Stimulated activated CD8-positive, alpha-beta memory T cell treated with anti-CD3 and anti-CD28 coated beads, Interleukin-2, amount 100 ng/mL, for 48 hours (primary cell): Measurements from ENCODE around the gene IGFL1.
A peak's percentile ranks its signal among the peaks of the same experiment; 100 is the strongest.
"Not testable (repeated sequence)": the region's sequence is repeated elsewhere in the genome, so short reads cannot be mapped to it uniquely, and the experiment has no call there.

ENCODE experiments used
- DNase-seq, 2 donors: peaks; one replicate each; pipeline ENCODE4 v3.0.0-alpha.2; 2020; ENCODE audit warnings: low read depth in 2 of 2

IGFL1 gene

DNA sequence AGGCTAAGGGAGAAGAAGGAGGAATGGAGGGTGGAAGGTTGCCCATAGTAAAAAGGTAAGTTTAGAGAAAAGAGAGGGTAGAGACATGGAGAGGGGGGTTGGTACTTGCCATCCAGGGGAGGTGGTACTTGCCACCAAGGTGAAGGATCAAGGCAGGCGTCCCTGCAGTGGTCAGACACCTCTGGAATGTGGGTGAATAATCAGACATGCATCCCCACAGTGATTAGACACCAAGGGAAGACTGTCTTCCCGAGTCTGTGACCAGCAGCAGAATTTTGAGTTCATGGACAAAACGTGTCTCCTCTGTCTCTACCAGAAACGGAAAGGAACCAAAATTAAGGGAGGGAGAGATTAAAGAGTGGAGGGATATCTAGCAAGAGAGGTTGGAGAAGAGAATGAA, 27.1 kb upstream of the IGFL1 start:
- DNase-seq, result no peak

DNA sequence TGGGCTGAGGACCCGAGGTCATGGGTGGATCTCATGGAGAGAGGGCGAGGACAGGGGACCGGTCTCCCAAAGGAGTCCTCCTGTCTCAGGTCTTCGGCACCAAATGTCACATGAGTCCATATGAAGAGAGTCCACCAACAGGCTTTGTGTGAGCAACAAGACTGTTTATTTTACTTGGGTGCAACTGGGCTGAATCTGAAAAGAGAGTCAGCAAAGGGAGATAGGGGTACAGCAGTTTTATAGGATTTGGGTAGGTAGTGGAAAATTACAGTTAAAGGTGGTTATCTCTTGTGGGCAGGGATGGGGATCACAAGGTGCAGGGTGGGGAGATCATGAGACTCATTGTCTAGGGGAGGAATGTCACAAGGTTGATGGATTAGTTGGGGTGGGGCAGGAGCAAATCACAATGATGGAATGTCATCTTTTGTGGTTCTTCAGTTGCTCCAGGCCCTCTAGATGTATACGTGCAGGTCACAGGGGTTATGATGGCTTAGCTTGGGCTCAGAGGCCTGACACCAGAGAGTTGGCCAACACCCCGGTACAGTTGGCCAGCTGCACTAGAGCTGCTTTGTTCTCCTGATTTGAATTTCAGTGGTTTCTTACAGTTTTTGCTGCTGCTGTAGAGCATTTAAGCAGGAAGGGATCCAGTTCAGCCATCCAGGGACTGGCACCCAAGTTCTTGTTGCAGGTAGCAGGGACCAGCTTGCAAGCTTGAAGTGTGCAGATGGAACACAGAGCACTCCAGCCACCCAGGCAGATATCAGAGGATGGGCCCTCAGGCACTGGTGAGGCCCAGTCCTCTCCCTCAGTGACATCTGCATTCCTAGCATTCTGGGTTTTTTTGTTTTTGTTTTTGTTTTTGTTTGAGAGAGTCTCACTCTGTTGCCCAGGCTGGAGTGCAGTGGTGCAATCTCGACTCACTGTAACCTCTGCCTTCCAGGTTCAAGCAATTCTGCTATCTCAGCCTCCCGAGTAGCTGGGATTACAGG, 26.4 kb upstream of the IGFL1 start:
- DNase-seq, result no peak

DNA sequence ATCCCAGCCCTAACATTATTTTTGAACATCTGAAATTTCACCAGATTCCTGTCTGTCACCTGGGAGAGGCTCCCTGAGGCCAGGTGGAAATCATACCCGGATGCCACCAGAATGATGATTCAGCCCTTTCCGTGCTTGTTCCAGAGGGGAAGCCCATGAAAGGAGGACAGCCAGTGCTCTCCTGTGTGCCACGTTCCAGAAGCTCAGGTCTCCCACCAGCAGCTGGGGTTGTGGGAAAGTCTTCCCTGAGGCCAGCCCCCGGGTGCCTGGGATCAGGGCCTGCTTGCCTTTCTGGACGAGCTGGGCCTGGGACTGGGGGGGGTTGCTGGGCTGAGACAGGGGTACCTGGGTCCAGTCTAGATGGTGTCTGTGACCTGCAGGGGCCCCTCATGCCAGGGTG, 25.5 kb upstream of the IGFL1 start:
- no peak for DNase-seq

DNA sequence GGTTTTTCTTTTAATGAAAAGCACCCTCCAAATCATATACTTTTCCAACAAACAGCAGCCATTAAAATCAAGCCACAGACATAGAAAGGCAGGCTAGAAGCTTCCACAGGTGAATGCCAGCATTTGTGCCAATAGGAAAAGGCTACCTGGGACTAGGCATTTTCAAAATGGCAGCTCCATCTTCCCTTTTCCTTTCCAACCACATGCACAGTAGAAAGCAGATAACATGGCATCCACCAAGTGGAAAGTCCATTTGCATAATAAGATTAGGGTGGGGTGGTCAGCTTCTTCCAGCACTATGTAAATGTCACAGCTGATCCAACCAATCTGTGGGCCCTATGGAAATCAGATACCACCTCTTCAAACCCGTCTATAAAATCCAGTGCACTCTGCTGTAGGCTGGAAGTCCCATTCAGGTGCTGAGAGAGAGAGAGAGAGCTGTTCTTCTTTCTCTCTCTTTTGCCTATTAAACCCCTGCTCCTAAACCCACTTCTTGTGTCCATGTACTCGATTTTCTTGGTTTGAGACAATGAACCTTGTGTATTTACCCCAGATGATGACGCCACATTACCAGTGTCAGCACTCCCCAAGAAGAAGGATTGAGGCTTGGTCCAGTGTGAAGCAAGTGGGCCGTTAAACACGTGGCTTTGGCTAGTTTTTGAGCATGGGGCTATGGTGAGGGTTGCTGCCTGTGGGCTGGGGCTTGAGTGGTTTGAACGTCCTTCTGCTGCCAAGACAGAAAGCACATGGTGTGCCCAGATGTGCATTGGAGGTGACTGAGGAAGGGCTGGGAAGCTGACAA, 24.2 kb upstream of the IGFL1 start:
- no peak for DNase-seq

DNA sequence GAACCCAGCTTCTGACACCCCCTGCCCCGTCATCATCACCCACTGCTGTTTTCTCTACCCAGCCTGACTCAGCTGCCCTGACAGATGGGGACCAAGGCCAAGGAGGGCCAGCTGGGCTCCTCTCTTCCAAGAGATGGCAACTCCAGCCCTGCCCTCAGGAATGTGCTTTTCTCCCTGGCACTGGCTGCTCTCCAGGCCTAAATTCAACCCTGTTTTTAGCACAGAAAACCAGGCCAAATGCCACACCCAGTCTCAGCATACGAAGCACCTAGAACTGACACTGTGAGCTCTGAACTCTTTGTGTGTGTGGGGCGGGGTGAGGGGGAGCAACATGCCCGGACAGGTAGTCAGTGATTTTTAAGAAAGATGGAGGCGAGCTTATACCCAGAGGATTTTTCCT, 23.4 kb upstream of the IGFL1 start:
- DNase-seq, result no peak

DNA sequence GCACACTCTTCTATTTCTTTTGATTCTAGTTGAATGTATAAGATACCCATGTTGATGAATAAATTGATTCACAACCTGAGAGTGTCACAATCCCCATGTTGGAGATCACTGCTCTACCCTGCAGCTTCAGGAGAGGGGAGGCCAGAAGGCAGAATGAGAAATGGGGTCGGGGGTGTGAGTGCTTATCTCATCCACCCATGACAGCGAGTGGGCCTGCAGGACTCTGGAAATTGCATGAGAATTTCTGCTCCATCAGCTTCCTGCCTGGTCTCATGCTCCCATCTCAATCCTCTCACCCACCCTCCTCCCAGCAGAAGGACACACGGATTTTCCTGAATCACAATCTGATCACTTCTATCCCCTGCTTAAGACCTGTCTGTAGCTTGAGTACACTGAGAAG, 22.9 kb upstream of the IGFL1 start:
- no peak for DNase-seq

DNA sequence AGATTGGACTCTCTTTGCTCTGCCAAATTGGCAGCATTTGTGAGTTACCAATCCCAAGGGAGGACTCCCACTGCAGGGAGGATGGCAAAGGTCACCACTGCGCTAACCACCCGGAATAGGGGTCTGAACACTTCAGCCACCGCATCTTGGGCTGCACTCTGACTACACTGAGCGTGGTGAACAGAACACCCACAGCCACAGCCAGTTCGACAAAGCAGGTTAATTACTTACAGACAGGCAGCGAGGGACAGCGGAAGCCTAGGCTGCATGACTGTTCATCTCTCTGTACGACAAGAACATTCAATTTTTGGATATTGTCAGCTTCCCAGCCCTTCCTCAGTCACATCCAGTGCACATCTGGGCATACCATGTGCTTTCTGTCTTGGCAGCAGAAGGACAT, 21.7 kb upstream of the IGFL1 start:
- not testable (repeated sequence) for DNase-seq

- DNase-seq, result no peak
Measured at GRCh38 chr19:46209051-46209450, 20.5 kb upstream of the IGFL1 start.

DNA sequence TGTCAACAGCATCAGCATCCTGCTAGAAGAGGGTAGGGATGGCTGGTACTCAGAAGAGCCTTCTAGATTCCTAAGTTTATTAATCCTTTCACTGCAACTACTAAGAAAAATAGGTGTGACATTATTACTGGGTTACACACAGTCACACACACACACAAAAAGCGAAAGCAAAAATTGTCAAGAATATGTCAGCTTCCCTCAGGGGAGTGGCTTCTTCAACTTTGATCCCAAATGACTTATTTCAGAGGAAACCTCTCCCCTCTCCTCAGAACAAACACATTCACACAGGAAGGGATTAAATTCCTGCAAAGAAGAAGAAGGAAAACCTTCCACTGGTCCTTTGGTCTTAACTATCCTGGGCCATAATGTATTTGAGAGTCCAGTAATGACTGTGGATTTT, 20.1 kb upstream of the IGFL1 start:
- DNase-seq, result no peak

GRCh38 chr19:46210669-46211068, 18.9 kb upstream of the IGFL1 start:
- no peak for DNase-seq

DNA sequence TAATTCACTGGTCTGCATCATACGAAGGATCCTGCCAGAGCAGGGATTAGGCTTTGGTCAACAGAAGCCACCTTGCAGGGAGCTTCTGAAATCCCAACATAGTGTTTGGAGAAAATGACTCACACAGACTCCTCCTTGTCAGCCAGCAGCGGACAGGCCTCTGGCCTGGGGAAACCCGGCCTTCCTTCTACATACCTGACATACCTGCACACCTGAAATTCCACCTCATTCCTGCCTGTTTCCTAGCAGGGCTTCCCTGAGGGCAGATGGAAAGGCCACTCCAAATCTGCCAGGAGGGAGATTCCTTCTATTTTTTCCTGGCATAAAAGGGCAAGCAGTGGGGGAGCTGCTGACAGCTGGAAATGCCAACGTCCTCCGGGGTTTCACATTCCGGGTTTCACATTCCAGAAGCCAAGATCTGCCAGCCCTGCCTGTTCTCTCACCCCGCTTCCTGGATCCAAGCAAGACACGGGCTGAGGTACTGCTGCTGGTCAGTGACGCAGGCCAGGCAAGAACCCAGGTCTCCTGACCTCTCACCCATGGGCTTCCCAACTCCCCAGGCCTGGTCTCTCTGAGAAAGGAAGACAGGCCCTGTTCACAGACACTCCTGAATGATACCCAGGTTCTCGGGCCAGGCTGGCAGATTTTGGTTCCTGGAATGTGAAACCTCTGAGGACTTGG, 18.2 kb upstream of the IGFL1 start:
- DNase-seq, result no peak

DNA sequence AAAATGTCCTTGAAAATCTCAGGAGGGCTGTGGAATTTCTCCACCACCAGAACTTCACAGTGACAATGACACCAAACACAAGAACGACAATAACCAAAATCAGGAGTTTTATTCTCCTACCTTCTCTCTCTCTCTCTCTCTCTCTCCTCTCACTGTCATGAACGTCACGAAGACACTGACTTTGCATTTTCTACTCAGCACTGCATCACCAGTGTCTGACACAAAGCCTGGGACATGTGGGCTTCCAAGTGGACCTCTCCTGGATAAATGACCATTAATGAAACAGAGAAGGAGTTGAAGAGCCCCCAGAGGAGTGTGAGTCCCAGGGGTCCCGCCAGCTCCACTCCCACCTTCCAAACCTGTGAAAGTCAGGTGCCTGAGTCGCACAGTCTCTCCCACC, 16.9 kb upstream of the IGFL1 start:
- not testable (repeated sequence) for DNase-seq

DNA sequence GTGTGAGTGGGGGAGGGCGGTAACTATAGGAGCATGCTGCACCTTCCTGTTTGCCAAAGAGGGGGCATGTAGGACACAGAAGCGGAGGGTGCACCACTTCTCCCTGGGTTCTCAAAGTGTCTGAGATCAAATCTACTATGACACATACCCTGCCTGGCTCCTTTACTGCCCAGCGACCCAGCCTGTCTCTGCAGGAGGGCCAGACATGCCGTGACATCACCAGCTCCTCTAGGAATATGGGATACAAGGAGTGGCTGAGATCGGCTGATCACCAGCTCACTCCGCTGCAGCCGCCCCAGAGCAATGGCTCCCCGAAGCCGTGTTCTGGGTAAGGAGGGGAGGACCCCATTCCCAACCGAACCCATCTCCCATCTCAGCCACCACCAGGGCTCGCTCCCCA, 16.4 kb upstream of the IGFL1 start:
- no peak for DNase-seq

- no peak for DNase-seq
Measured at GRCh38 chr19:46213806-46214205, 15.7 kb upstream of the IGFL1 start.

- DNase-seq, result no peak
Measured at GRCh38 chr19:46216612-46217011, 12.9 kb upstream of the IGFL1 start.

GRCh38 chr19:46217476-46217875, 12.1 kb upstream of the IGFL1 start:
- DNase-seq, result no peak

DNA sequence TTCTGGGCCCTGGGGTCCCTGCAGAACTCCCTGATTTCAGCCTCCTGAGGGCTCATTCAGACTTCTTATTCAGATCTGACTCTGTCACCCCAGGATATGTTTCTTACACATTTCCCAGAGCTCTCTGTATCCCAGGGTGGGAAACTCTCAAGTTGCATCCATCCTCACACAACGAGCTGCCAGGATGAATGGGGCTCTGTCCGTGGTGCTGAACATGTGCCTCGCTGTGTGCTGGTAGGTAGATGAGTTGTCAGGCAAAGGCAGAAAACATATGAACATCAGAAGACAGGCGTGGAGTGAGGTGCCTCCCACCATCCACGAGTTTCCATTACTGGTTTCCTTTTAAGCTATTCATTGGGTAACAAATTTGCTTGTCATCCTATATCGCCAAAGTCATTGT, 11.4 kb upstream of the IGFL1 start:
- DNase-seq, result peak in 1 of 2 donors; percentile 17

- no peak for DNase-seq
Measured at GRCh38 chr19:46220038-46220615, 9.4 kb upstream of the IGFL1 start.

DNA sequence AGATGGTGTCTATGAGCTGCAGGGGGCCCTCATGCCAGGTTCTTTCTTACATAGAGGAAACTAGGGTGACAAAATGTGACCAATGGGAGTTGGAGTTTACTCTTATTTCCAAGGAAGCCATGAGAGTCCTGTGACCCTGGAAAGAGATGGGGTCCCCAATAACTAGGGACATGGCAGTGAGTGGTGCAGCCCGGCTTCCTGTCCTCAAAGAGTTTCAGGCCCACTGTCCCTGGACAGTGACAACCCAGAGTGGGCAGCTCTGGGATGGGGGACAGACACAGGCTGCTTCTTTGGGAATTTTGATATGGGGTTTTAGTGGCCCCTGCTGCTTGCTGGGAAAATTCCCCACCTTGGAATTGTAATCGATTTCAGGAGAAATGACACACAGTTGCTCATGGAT, 8.4 kb upstream of the IGFL1 start:
- DNase-seq, result no peak

GRCh38 chr19:46221981-46222610, 7.4 kb upstream of the IGFL1 start:
- no peak for DNase-seq

GRCh38 chr19:46223787-46224186, 5.8 kb upstream of the IGFL1 start:
- not testable (repeated sequence) for DNase-seq
